Forelimb muscle (tissue), 1 donor: ENCODE results near the gene MIA3. TPM values are rescaled to one million over a fixed set of nuclear protein-coding genes. Genes with fewer than 3 reads are reported as not detected.
"Not testable (repeated sequence)": the region's sequence is repeated elsewhere in the genome, so short reads cannot be mapped to it uniquely, and the experiment has no call there.

Experiments
- DNase-seq: peaks from one replicate; pipeline ENCODE4 v3.0.0-alpha.2; 2013; ENCODE audit warnings: low read depth
- polyA plus RNA-seq: library from polyadenylated mRNA; unstranded; fragments of 120-200 nt; gene quantifications from one replicate; pipeline ENCODE4 v1.2.1, GENCODE V29; 2013; ENCODE audit not compliant: insufficient read length

The MIA3 gene
- polyA plus RNA-seq, 1 donor, result 59.9 TPM

- no peak for DNase-seq
Observed at GRCh38 chr1:222663431-222663934, 45.6 kb downstream of the MIA3 start.

- DNase-seq, result no peak
Observed at GRCh38 chr1:222665964-222666363, 48.1 kb downstream of the MIA3 start.

GRCh38 chr1:222668184-222668583, 50.3 kb downstream of the MIA3 start:
- not testable (repeated sequence) for DNase-seq

GRCh38 chr1:222669107-222669506, 51.2 kb downstream of the MIA3 start:
- DNase-seq, result not testable (repeated sequence)

GRCh38 chr1:222670110-222670509, 52.2 kb downstream of the MIA3 start:
- no peak for DNase-seq

GRCh38 chr1:222680080-222680479, 62.2 kb downstream of the MIA3 start:
- DNase-seq, result no peak

- no peak for DNase-seq
Observed at GRCh38 chr1:222691016-222691415, 73.1 kb downstream of the MIA3 start.

GRCh38 chr1:222694927-222695326, 77.0 kb downstream of the MIA3 start:
- DNase-seq, result no peak

GRCh38 chr1:222696741-222697140, 78.8 kb downstream of the MIA3 start:
- DNase-seq, result no peak

GRCh38 chr1:222697203-222697602, 79.3 kb downstream of the MIA3 start:
- DNase-seq, result no peak

GRCh38 chr1:222697826-222698225, 79.9 kb downstream of the MIA3 start:
- DNase-seq, result no peak

GRCh38 chr1:222702210-222702609, 84.3 kb downstream of the MIA3 start:
- DNase-seq, result no peak

GRCh38 chr1:222704260-222704659, 86.4 kb downstream of the MIA3 start:
- DNase-seq, result no peak

GRCh38 chr1:222706815-222707214, 88.9 kb downstream of the MIA3 start:
- DNase-seq, result no peak

GRCh38 chr1:222709700-222710153, 91.8 kb downstream of the MIA3 start:
- DNase-seq, result no peak

GRCh38 chr1:222711319-222712252, 93.7 kb downstream of the MIA3 start:
- DNase-seq, result no peak

GRCh38 chr1:222712253-222713090, 94.6 kb downstream of the MIA3 start, which contains the start of the genes AIDA and BROX:
Gene AIDA (minus strand): TSS chr1:222712491. CDS start chr1:222712317, 174 bp downstream.
Gene BROX (plus strand): TSS chr1:222712564. CDS start chr1:222715700, 3,136 bp downstream.
- DNase-seq, result peak; percentile 69

GRCh38 chr1:222713091-222713961, 95.4 kb downstream of the MIA3 start:
- DNase-seq, result peak; percentile 93

- no peak for DNase-seq
Observed at GRCh38 chr1:222716393-222716792, 98.5 kb downstream of the MIA3 start.
